Nephron (organoid): ENCODE measurements around the gene HOXC11.

Experiments used
- H3K27ac Mint-ChIP-seq, 3 experiments: 2 replicates each; pipeline ENCODE4 v1.8.0; 2020; ENCODE audit warnings: mixed read lengths in 3 of 3, mild to moderate bottlenecking in 2 of 3, moderate library complexity in 1 of 3
- H3K27me3 Mint-ChIP-seq: 2 replicates; pipeline ENCODE4 v1.8.0; 2021; ENCODE audit warnings: low read depth, mild to moderate bottlenecking, moderate library complexity, mixed read lengths
- H3K36me3 Mint-ChIP-seq: 2 replicates; pipeline ENCODE4 v1.8.0; 2020; ENCODE audit warnings: low read depth, mixed read lengths
- H3K4me1 Mint-ChIP-seq: 2 replicates; pipeline ENCODE4 v1.8.0; 2020; ENCODE audit warnings: mixed read lengths
- H3K4me3 Mint-ChIP-seq, 3 experiments: 2 replicates each; pipeline ENCODE4 v1.8.0; 2020; ENCODE audit warnings: mild to moderate bottlenecking in 3 of 3, mixed read lengths in 3 of 3, moderate library complexity in 2 of 3
- H3K9me3 Mint-ChIP-seq: 2 replicates; pipeline ENCODE4 v1.8.0; 2020; ENCODE audit warnings: mixed read lengths
- TF ChIP-seq, protein P1 (sequence below), 3 experiments: fragments of 200-600 bp; sonication (generic); IDR thresholded peaks; one replicate each; pipeline ENCODE4 v1.5.0; 2021; ENCODE audit warnings: antibody characterized with exemption in 3 of 3; ENCODE audit not compliant: unreplicated experiment in 3 of 3

The HOXC11 gene

GRCh38 chr12:53930591-53931255, 42.2 kb upstream of the HOXC11 start:
- H3K9me3 Mint-ChIP-seq: peaks cover 21% of the 10 kb centered on the region
- no peak overlapping the region for H3K27ac Mint-ChIP-seq
- TF ChIP-seq, protein P1, sequence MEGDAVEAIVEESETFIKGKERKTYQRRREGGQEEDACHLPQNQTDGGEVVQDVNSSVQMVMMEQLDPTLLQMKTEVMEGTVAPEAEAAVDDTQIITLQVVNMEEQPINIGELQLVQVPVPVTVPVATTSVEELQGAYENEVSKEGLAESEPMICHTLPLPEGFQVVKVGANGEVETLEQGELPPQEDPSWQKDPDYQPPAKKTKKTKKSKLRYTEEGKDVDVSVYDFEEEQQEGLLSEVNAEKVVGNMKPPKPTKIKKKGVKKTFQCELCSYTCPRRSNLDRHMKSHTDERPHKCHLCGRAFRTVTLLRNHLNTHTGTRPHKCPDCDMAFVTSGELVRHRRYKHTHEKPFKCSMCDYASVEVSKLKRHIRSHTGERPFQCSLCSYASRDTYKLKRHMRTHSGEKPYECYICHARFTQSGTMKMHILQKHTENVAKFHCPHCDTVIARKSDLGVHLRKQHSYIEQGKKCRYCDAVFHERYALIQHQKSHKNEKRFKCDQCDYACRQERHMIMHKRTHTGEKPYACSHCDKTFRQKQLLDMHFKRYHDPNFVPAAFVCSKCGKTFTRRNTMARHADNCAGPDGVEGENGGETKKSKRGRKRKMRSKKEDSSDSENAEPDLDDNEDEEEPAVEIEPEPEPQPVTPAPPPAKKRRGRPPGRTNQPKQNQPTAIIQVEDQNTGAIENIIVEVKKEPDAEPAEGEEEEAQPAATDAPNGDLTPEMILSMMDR (IDR thresholded peaks at IDR 0.05; ENCODE audit: unreplicated experiment in 3 of 3): no peak
- H3K36me3 Mint-ChIP-seq: no peaks in the 10 kb centered on the region
- no peak overlapping the region for H3K4me3 Mint-ChIP-seq
- peaks cover 100% of the 10 kb centered on the region for H3K27me3 Mint-ChIP-seq
- peaks cover 9% of the 10 kb centered on the region for H3K4me1 Mint-ChIP-seq

- Mint-ChIP-seq H3K4me1 (peaks cover 10% of the 10 kb centered on the region), H3K27ac (no peak overlapping the region), H3K36me3 (no peaks in the 10 kb centered on the region), H3K9me3 (peaks cover 17% of the 10 kb centered on the region), H3K27me3 (peaks cover 100% of the 10 kb centered on the region), H3K4me3 (no peak overlapping the region)
- TF ChIP-seq, protein P1 (IDR thresholded peaks at IDR 0.05; ENCODE audit: unreplicated experiment in 3 of 3): no peak
These were observed 40.9 kb upstream of the HOXC11 start for GRCh38 chr12:53931844-53932581.

- TF ChIP-seq, protein P1 (IDR thresholded peaks at IDR 0.05; ENCODE audit: unreplicated experiment in 3 of 3): no peak
- H3K4me3 Mint-ChIP-seq: no peak overlapping the region
These were observed 40.0 kb upstream of the HOXC11 start for GRCh38 chr12:53932915-53933314.

DNA sequence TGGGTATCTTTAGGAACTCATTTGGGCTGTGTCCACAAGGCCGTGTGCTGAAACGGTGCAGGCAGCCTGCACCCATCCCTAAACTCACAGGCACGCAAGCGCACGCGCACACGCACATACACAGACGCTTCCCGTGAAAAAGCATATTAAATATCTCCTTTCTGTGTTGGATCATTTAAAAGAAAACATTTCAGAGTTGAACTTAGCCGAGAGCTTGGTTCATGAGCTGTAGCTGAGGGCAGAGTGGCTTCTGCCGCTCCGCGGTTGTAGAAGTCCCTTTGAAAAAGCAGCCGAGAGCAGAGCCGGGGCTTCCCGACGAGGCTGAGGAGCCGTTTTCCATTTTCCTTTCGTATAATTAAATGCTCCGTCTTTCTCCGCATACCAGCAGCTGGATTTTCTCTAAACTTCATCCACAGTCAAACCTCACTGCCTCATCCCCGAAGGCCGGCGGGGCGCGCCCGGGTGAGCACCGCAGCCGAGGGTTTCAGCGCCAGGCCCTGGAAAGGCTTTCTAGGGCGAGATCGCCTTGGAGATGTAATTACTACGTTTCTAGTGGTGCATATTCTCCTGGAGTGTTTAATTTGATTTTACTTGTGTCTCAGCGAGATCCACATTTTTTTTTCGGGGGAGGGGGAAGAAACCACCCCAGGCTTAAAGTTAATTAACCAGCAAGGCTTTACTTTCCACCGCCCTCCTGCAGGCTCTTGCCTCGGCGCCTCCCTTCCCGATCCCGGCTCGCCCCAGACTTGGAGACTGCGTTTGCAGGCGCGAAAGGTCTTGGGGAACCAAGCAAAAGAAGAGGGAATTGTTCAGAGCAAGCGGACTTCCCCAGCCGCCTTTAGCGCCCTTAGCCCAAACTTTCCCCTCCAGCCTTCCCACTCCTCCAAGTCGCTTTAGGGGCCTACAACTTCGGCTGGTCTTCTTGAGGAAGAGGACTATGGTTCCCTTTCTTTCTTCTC, 37.3 kb upstream of the HOXC11 start:
- H3K9me3 Mint-ChIP-seq: peaks cover 5% of the 10 kb centered on the region
- H3K4me1 Mint-ChIP-seq: peaks cover 10% of the 10 kb centered on the region
- no peaks in the 10 kb centered on the region for H3K36me3 Mint-ChIP-seq
- TF ChIP-seq, protein P1 (IDR thresholded peaks at IDR 0.05; ENCODE audit: unreplicated experiment in 3 of 3): no peak
- H3K4me3 Mint-ChIP-seq: peak overlapping the region; percentile 38 to 65 (median 44)
- peaks cover 100% of the 10 kb centered on the region for H3K27me3 Mint-ChIP-seq
- H3K27ac Mint-ChIP-seq: no peak overlapping the region

More at GRCh38 chr12:53932915-53933314, 40.0 kb upstream of the HOXC11 start:
- no peaks in the 10 kb centered on the region for H3K36me3 Mint-ChIP-seq
- peaks cover 15% of the 10 kb centered on the region for H3K9me3 Mint-ChIP-seq
- peaks cover 10% of the 10 kb centered on the region for H3K4me1 Mint-ChIP-seq
- no peak overlapping the region for H3K27ac Mint-ChIP-seq
- H3K27me3 Mint-ChIP-seq: peaks cover 100% of the 10 kb centered on the region

DNA sequence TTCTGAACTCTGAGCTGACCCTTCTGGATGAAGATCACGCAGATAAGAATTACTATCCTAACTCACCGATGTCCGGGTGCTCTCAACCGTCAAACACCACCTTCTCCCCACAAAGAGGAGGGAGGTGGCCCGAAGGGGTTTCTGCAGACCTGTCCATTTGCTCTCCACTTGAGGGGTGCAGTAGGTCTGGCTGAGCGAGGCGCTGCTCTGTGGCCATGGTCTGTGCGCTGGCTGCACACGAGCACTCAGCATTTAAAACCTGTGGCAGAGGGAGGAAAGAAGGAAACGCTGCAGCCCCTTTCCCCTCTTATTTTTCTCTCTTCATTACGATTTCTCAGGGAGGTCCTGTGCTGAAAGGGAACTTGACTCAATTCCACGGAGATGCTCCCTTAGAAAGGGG, 35.8 kb upstream of the HOXC11 start:
- Mint-ChIP-seq H3K4me3 (no peak overlapping the region), H3K27me3 (peaks cover 100% of the 10 kb centered on the region), H3K4me1 (peaks cover 10% of the 10 kb centered on the region), H3K36me3 (no peaks in the 10 kb centered on the region), H3K27ac (no peak overlapping the region), H3K9me3 (peaks cover 5% of the 10 kb centered on the region)
- TF ChIP-seq, protein P1 (IDR thresholded peaks at IDR 0.05; ENCODE audit: unreplicated experiment in 3 of 3): no peak
